ENCODE measurements around the gene CTNNA1.

- TF ChIP-seq CTCF (conservative IDR thresholded peaks at IDR 0.05; ENCODE audit: low read length) (no peak), EZH2phosphoT487 (IDR thresholded peaks at IDR 0.05; ENCODE audit: borderline replicate concordance) (no peak)
Measured at GRCh38 chr5:138942861-138943260, 189.6 kb downstream of the CTNNA1 start.
